ENCODE results near the gene SLC36A3. TPM values are rescaled to one million over a fixed set of nuclear protein-coding genes. Genes with fewer than 3 reads are reported as not detected.

Gene SLC36A3
- total and polyA plus RNA-seq, 2 donors (not counting 1 experiment from before 2014, with no cell fraction given): not detected

DNA sequence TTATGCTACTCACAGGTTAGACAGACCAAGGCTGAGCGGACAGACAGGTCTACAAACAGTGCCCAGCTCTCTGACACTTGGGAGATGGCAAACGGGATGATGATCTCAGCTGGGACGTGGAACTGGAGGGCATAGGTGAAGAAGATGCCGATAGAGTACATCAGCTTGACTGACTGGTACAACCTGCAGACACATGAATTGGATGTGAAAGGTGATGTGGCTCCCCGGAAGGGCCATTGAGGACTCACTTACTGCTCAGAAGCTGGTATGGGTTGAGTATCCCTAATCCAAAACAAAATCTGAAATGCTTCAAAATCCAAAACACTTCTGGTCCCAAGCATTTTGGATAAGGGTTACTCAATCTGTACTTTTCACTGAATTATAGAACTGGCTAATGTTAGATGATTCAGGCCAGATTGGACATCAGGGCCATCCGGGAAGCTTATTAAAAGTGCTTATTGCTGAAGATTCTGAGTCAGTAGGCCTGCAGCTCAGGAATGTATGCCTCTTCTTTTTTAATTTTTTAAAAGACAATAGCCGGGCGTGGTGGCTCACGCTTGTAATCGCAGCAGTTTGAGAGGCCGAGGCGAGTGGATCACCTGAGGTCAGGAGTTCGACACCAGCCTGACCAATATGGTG lies 22.4 kb downstream of the SLC36A3 start:
- H3K4me3 Mint-ChIP-seq: no peak overlapping the region
- no peaks in the 10 kb centered on the region for H4K20me1 ChIP-seq (ENCODE audit: control insufficient read depth, insufficient read depth, low read length, poor library complexity, severe bottlenecking)
- ChIA-PET POLR2A (interaction anchor here (0.7 kb wide), 1 partner anchor 472 kb away, joined by 11 read pairs; no protein-coding TSS in a partner anchor), CTCF (no interaction called here)
- WGBS (ENCODE audit: insufficient coverage): 100% methylated on average over 10 of the region's 13 CpGs
- H3K4me3 ChIP-seq (ENCODE audit: control extremely low read depth in 1 of 5, extremely low read depth in 1 of 5, insufficient read depth in 1 of 5, low read depth in 2 of 5, low read length in 4 of 5): no peak overlapping the region
- H3K79me2 ChIP-seq (ENCODE audit: control insufficient read depth, insufficient read depth, low read length): no peaks in the 10 kb centered on the region
- H3K4me1 ChIP-seq (ENCODE audit: control insufficient read depth in 2 of 2, insufficient read depth in 2 of 2, low read length in 2 of 2): no peaks in the 10 kb centered on the region
- H3K9me3 Mint-ChIP-seq (ENCODE audit: insufficient read depth): no peaks in the 10 kb centered on the region
- intact Hi-C loops (cut with micrococcal nuclease): no loop called here
- H3K27me3 ChIP-seq (replicated peaks in 1 of 4; ENCODE audit: control extremely low read depth in 1 of 4, control insufficient read depth in 3 of 4, insufficient read depth in 4 of 4, low read length in 3 of 4): no peaks in the 10 kb centered on the region
- no peak overlapping the region for H3K9ac ChIP-seq (ENCODE audit: low read length)
- no peak overlapping the region for H2AFZ ChIP-seq (ENCODE audit: insufficient read depth, low read depth, low read length, poor library complexity, severe bottlenecking)
- DNase-seq (no peak), ATAC-seq (ENCODE audit: low read depth) (no peak)
- H3K27ac Mint-ChIP-seq: no peak overlapping the region
- no peak overlapping the region for H3K4me2 ChIP-seq (replicated peaks; ENCODE audit: low read depth, low read length, poor library complexity, severe bottlenecking)
- H3K9me3 ChIP-seq (ENCODE audit: control extremely low read depth in 1 of 3, control insufficient read depth in 2 of 3, insufficient read depth in 1 of 3, low read length in 2 of 3): no peaks in the 10 kb centered on the region
- H3K27me3 Mint-ChIP-seq: no peaks in the 10 kb centered on the region
- no peak overlapping the region for H3K27ac ChIP-seq (ENCODE audit: low read length in 2 of 2)
- no peaks in the 10 kb centered on the region for H3K36me3 ChIP-seq (replicated peaks in 1 of 2; ENCODE audit: control extremely low read depth in 1 of 2, control insufficient read depth in 1 of 2, extremely low read depth in 1 of 2, insufficient read depth in 2 of 2, low read length in 1 of 2)
- TF ChIP-seq, protein P1, sequence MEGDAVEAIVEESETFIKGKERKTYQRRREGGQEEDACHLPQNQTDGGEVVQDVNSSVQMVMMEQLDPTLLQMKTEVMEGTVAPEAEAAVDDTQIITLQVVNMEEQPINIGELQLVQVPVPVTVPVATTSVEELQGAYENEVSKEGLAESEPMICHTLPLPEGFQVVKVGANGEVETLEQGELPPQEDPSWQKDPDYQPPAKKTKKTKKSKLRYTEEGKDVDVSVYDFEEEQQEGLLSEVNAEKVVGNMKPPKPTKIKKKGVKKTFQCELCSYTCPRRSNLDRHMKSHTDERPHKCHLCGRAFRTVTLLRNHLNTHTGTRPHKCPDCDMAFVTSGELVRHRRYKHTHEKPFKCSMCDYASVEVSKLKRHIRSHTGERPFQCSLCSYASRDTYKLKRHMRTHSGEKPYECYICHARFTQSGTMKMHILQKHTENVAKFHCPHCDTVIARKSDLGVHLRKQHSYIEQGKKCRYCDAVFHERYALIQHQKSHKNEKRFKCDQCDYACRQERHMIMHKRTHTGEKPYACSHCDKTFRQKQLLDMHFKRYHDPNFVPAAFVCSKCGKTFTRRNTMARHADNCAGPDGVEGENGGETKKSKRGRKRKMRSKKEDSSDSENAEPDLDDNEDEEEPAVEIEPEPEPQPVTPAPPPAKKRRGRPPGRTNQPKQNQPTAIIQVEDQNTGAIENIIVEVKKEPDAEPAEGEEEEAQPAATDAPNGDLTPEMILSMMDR (IDR thresholded peaks at IDR 0.05): no peak
- TF ChIP-seq EZH2 (IDR thresholded peaks at IDR 0.05; ENCODE audit: borderline replicate concordance, insufficient read depth, low read depth, low read length, poor library complexity, severe bottlenecking): no peak
- H3K4me1 Mint-ChIP-seq: no peaks in the 10 kb centered on the region

DNA sequence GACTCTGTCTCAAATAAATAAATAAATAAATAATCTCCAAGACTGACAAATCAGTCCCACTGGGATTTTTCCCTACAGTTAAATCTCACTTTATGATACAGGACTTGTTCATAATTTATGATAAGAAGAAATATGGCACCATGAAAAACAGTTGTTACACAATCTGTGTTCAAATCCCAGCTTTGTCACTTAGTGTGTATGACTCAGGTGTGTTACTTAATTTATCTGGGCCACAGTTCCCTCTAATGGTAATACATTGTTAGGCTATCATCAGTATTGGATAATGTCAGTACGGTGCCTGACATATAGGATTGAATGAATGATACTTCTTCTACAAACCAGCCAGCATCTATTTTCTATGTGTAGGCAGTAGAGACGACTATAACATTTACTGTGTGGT lies 23.1 kb downstream of the SLC36A3 start:
- no peak overlapping the region for H3K27ac ChIP-seq (ENCODE audit: low read length in 2 of 2)
- no peak for DNase-seq
- Mint-ChIP-seq H3K4me3 (no peak overlapping the region), H3K4me1 (no peaks in the 10 kb centered on the region), H3K27ac (no peak overlapping the region), H3K27me3 (no peaks in the 10 kb centered on the region), H3K9me3 (ENCODE audit: insufficient read depth) (no peaks in the 10 kb centered on the region)
- H3K79me2 ChIP-seq (ENCODE audit: control insufficient read depth, insufficient read depth, low read length): no peaks in the 10 kb centered on the region
- TF ChIP-seq, protein P1 (IDR thresholded peaks at IDR 0.05): no peak
- TF ChIP-seq EZH2 (IDR thresholded peaks at IDR 0.05; ENCODE audit: borderline replicate concordance, insufficient read depth, low read depth, low read length, poor library complexity, severe bottlenecking): no peak
- CTCF ChIA-PET: no interaction called here
- POLR2A ChIA-PET: no interaction called here
- no peak overlapping the region for H3K4me2 ChIP-seq (replicated peaks; ENCODE audit: low read depth, low read length, poor library complexity, severe bottlenecking)
- no peaks in the 10 kb centered on the region for H3K4me1 ChIP-seq (ENCODE audit: control insufficient read depth in 2 of 2, insufficient read depth in 2 of 2, low read length in 2 of 2)
- intact Hi-C loops (cut with micrococcal nuclease): no loop called here
- no peaks in the 10 kb centered on the region for H3K27me3 ChIP-seq (replicated peaks in 1 of 4; ENCODE audit: control extremely low read depth in 1 of 4, control insufficient read depth in 3 of 4, insufficient read depth in 4 of 4, low read length in 3 of 4)
- H2AFZ ChIP-seq (ENCODE audit: insufficient read depth, low read depth, low read length, poor library complexity, severe bottlenecking): no peak overlapping the region
- WGBS (ENCODE audit: insufficient coverage): no CpG with 5 or more reads among the region's 2 CpGs
- H3K4me3 ChIP-seq (ENCODE audit: control extremely low read depth in 1 of 5, extremely low read depth in 1 of 5, insufficient read depth in 1 of 5, low read depth in 2 of 5, low read length in 4 of 5): no peak overlapping the region
- H3K9me3 ChIP-seq (ENCODE audit: control extremely low read depth in 1 of 3, control insufficient read depth in 2 of 3, insufficient read depth in 1 of 3, low read length in 2 of 3): no peaks in the 10 kb centered on the region
- no peak for ATAC-seq (ENCODE audit: low read depth)
- no peaks in the 10 kb centered on the region for H3K36me3 ChIP-seq (replicated peaks in 1 of 2; ENCODE audit: control extremely low read depth in 1 of 2, control insufficient read depth in 1 of 2, extremely low read depth in 1 of 2, insufficient read depth in 2 of 2, low read length in 1 of 2)
- no peaks in the 10 kb centered on the region for H4K20me1 ChIP-seq (ENCODE audit: control insufficient read depth, insufficient read depth, low read length, poor library complexity, severe bottlenecking)
- H3K9ac ChIP-seq (ENCODE audit: low read length): no peak overlapping the region
